Esophagus squamous epithelium (tissue), 4 donors: Measurements from ENCODE around the gene LRRC25.
"Not testable (repeated sequence)": the region's sequence is repeated elsewhere in the genome, so short reads cannot be mapped to it uniquely, and the experiment has no call there.

Experiments used
- CTCF ChIP-seq, 6 experiments: fragments of 450-650 bp in 4 of 6; fragments of 200-600 bp in 2 of 6; sonication (generic) in 2 of 6; IDR thresholded peaks; one replicate each; pipeline ENCODE4 v1.5.1; 2016 to 2019; ENCODE audit warnings: antibody characterized with exemption in 6 of 6, mild to moderate bottlenecking in 4 of 6, moderate library complexity in 4 of 6
- POLR2A ChIP-seq, 4 donors: fragments of 450-650 bp; IDR thresholded peaks; one replicate each; pipeline ENCODE4 v1.6.1; 2017; ENCODE audit warnings: antibody characterized with exemption in 4 of 4, mild to moderate bottlenecking in 4 of 4, moderate library complexity in 3 of 4

DNA sequence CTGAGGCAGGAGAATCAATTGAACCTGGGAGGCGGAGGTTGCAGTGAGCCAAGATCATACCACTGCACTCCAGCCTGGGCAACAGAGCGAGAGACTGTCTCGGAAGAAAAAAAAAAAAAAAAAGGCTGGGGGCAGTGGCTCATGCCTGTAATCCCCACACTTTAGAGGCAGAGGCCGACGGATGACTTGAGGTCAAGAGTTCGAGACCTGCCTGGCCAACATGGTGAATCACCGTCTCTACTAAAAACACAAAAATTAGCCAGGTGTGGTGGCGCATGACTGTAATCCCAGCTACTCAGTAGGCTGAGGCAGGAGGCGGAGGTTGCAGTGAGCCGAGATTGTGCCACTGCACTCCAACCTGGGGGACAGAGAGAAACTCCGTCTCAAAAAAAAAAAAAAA lies 13.8 kb downstream of the LRRC25 start:
- TF ChIP-seq CTCF, POLR2A (IDR thresholded peaks at IDR 0.05): not testable (repeated sequence)
